Thyroid gland (tissue), 4 donors: ENCODE results near the gene ZC3H7B. TPM values are rescaled to one million over a fixed set of nuclear protein-coding genes. Genes with fewer than 3 reads are reported as not detected.

ENCODE experiments used
- DNase-seq, 2 donors: peaks; one replicate each; pipeline ENCODE4 v3.0.0-alpha.2; 2019
- H3K27ac ChIP-seq, 3 donors: fragments of 200-600 bp; sonication (generic); 1 replicate in 2 of 3; 2 replicates in 1 of 3; pipeline ENCODE4 v1.5.1; 2016 to 2019; ENCODE audit warnings: mild to moderate bottlenecking in 1 of 3, moderate library complexity in 1 of 3
- H3K27me3 ChIP-seq: fragments of 200-600 bp; sonication (generic); one replicate; pipeline ENCODE4 v1.5.1; 2019
- H3K36me3 ChIP-seq, 2 donors: fragments of 200-600 bp; sonication (generic); one replicate each; pipeline ENCODE4 v1.5.1; 2016 to 2019
- H3K4me1 ChIP-seq, 2 donors: fragments of 200-600 bp; sonication (generic); one replicate each; pipeline ENCODE4 v1.5.1; 2017 to 2019
- H3K4me3 ChIP-seq, 3 donors: fragments of 200-600 bp; sonication (generic); replicated peaks in 1 of 3; 1 replicate in 2 of 3; 2 replicates in 1 of 3; pipeline ENCODE4 v1.5.1; 2016; ENCODE audit warnings: mild to moderate bottlenecking in 1 of 3
- H3K9me3 ChIP-seq: fragments of 200-600 bp; sonication (generic); one replicate; pipeline ENCODE4 v1.5.1; 2017
- CTCF ChIP-seq, 6 experiments: fragments of 200-600 bp in 3 of 6; fragments of 450-650 bp in 3 of 6; sonication (generic) in 3 of 6; IDR thresholded peaks; one replicate each; pipeline ENCODE4 v1.5.1; 2016 to 2019; ENCODE audit warnings: antibody characterized with exemption in 6 of 6, mild to moderate bottlenecking in 2 of 6, inconsistent platforms in 1 of 6, moderate library complexity in 1 of 6
- POLR2A ChIP-seq, 2 donors: fragments of 450-650 bp; IDR thresholded peaks; one replicate each; pipeline ENCODE4 v1.6.1; 2017; ENCODE audit warnings: antibody characterized with exemption in 2 of 2, mild to moderate bottlenecking in 2 of 2, moderate library complexity in 1 of 2
- WGBS, 2 donors: methylation state at CpG; one replicate each; pipeline ENCODE4 v1.1.5; 2017; 5-methylcytosine and 5-hydroxymethylcytosine counted together
- intact Hi-C: fragments of 100-400 bp; cut with DNase I; formaldehyde crosslinking; loops from one replicate; pipeline ENCODE4 v1.15.1; 2023
- total RNA-seq, 4 donors: library from RNA; depleted of rRNA; stranded (reverse); fragments of >200 nt; gene quantifications; one replicate each; pipeline ENCODE4 v1.2.3, GENCODE V29; 2016

The ZC3H7B gene
- total RNA-seq, 4 donors from 2014 or later, result 77.7 to 100 (median 88.7) TPM

DNA sequence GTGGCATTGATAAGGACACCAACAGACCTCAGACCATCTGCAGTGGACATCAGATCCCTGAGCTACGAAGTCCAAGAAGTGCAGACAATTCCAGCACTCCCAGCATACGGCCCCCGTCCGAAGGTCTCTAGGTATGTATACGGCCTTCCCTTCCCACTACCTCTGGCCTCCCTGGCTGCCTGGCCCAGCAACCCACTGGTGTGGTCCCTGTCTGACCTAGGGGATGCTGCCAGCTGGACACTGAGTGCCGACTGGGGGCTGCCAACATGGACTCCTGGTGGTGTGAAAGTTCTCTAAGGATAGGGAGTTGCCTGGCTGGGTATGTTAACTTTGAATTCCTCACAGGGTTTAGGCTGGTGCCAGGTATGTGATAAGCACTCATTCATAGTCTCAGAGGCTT, 62.9 kb downstream of the ZC3H7B start:
- 82 to 89% methylated on average over 6 of the region's 6 CpGs for WGBS, 2 donors
- DNase-seq, result no peak
- H3K4me1 ChIP-seq, result peaks cover 31 to 46% of the 10 kb centered on the region in 2 donors
- H3K4me3 ChIP-seq, result no peak overlapping the region
- H3K27me3 ChIP-seq, result no peaks in the 10 kb centered on the region
- no peak overlapping the region for H3K27ac ChIP-seq
- no peaks in the 10 kb centered on the region for H3K9me3 ChIP-seq
- intact Hi-C loops, result no loop called here
- H3K36me3 ChIP-seq, result no peaks in the 10 kb centered on the region
- TF ChIP-seq POLR2A (IDR thresholded peaks at IDR 0.05), result no peak
- no peak for TF ChIP-seq CTCF (IDR thresholded peaks at IDR 0.05)

DNA sequence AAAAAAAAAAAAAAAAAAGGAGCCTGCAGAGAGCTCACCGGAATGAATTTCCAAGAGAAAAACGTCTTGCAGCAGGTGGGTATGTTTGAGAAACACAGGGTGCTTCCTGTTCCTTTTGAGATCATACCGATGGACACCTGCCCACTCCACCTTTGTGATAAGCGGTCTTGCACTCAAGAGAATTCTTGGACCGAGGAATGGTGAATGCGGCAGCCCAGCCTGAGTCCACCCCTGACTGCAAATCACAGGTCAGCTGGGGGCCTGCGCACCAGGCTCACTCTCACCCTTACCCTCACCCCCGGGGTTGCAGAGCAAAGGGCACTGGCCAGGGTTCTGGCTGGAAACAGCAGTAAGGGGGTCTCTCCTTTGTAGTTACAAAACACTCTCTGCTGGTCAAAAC, 63.6 kb downstream of the ZC3H7B start:
- H3K4me1 ChIP-seq, result peaks cover 32 to 47% of the 10 kb centered on the region in 2 donors
- H3K27me3 ChIP-seq, result no peaks in the 10 kb centered on the region
- H3K27ac ChIP-seq, result peak overlapping the region in 1 of 3 donors; percentile 30
- DNase-seq, result peak; percentile 60 to 67
- no peak for TF ChIP-seq CTCF (IDR thresholded peaks at IDR 0.05)
- TF ChIP-seq POLR2A (IDR thresholded peaks at IDR 0.05), result no peak
- no peaks in the 10 kb centered on the region for H3K9me3 ChIP-seq
- H3K4me3 ChIP-seq, result no peak overlapping the region
- H3K36me3 ChIP-seq, result no peaks in the 10 kb centered on the region
- intact Hi-C loops, result no loop called here
- WGBS, 2 donors, result 16 to 18% methylated on average over 8 of the region's 8 CpGs

DNA sequence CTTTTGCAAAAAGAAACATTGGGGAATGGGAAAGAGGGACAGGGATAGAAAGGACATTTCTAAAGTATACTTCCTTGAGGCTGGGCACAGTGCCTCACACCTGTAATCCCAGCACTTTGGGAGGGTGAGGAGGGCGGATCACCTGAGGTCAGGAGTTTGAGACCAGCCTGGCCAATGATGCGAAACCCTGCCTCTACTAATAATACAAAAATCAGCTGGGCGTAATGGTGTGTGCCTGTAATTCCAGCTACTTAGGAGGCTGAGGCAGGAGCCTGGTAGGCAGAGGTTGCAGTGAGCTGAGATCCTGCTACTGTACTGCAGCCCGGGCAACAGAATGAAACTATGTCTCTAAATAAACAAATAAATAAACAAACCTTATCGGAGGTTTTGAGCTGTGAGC, 64.1 kb downstream of the ZC3H7B start:
- WGBS, 2 donors, result 28 to 41% methylated on average over 5 of the region's 5 CpGs
- peaks cover 32 to 42% of the 10 kb centered on the region in 2 donors for H3K4me1 ChIP-seq
- peak overlapping the region in 2 of 3 donors; percentile 38 to 83 for H3K27ac ChIP-seq
- no peak overlapping the region for H3K4me3 ChIP-seq
- no peaks in the 10 kb centered on the region for H3K9me3 ChIP-seq
- TF ChIP-seq POLR2A (IDR thresholded peaks at IDR 0.05) (no peak), CTCF (IDR thresholded peaks at IDR 0.05) (no peak)
- intact Hi-C loops, result no loop called here
- DNase-seq, result peak; percentile 42 to 60
- H3K27me3 ChIP-seq, result no peaks in the 10 kb centered on the region
- H3K36me3 ChIP-seq, result no peaks in the 10 kb centered on the region

- no peaks in the 10 kb centered on the region for H3K9me3 ChIP-seq
- intact Hi-C loops, result no loop called here
- H3K4me3 ChIP-seq, result no peak overlapping the region
- peak overlapping the region; percentile 72 to 84 (median 83) for H3K27ac ChIP-seq
- TF ChIP-seq CTCF (IDR thresholded peaks at IDR 0.05), result no peak
- TF ChIP-seq POLR2A (IDR thresholded peaks at IDR 0.05), result no peak
- no peaks in the 10 kb centered on the region for H3K36me3 ChIP-seq
- H3K4me1 ChIP-seq, result peaks cover 32 to 42% of the 10 kb centered on the region in 2 donors
- no peaks in the 10 kb centered on the region for H3K27me3 ChIP-seq
- no peak for DNase-seq
- WGBS, 2 donors, result 70 to 82% methylated on average over 17 of the region's 17 CpGs
Observed at GRCh38 chr22:41366323-41367029, 65.2 kb downstream of the ZC3H7B start.

DNA sequence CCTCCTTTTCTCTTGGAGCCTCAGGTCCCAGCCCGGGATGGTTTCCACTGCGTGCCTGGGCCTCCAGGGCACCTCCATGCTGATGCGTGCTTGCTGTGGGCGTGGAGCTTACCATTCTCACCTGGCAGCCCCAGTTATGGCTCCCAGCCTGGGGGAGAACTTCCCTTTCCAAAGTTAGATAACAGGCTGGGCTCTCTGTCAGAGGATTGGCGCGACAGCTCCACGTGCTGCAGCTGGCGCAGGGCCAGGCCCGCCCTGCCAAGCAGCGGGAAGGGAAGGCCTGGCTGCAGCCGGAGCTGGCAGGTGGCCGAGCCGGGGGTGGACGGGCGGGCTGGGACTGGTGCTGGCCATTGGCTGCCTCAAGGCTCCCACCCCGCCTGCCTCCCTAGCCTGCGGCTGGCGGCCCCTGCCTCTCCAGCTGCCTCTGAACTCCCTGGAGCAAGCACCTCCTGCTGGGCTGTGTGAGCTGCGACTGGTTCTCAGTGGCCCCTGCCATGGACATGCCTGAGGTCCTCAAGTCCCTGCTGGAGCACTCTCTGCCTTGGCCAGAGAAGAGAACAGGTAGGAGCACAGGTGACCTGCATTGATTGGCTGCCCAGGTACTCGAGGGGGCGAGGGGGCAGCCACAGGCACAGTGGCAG, 65.8 kb downstream of the ZC3H7B start:
- DNase-seq, result peak; percentile 99 to 100
- Histone ChIP-seq H3K9me3 (no peaks in the 10 kb centered on the region), H3K36me3 (no peaks in the 10 kb centered on the region), H3K4me1 (peaks cover 32 to 42% of the 10 kb centered on the region in 2 donors), H3K27me3 (no peaks in the 10 kb centered on the region), H3K4me3 (peak overlapping the region in 1 of 3 donors; percentile 19), H3K27ac (peak overlapping the region; percentile 83 to 91 (median 84))
- WGBS, 2 donors, result 1% methylated on average over 18 of the region's 21 CpGs; no CpG with 5 or more reads in 1 of the 2 donors
- TF ChIP-seq CTCF (IDR thresholded peaks at IDR 0.05) (peak in 4 of 6 experiments; percentile 47 to 64 (median 62)), POLR2A (IDR thresholded peaks at IDR 0.05) (peak in 1 of 2 donors; percentile 72)
- intact Hi-C loops, result no loop called here
